Caco-2 (cell line): Measurements from ENCODE around the gene ARF4. TPM values are rescaled to one million over a fixed set of nuclear protein-coding genes. Genes with fewer than 3 reads are reported as not detected.

ENCODE experiments used
- BruUV-seq: library from RNA; stranded (reverse); fragments of 400-500 nt; replicated peaks from 2 replicates; lab custom pipeline; 2021; lab: Mats Ljungman, UMichigan
- CTCF ChIA-PET: fragments of 300-600 bp; sonication (Branson Sonifier 250); formaldehyde crosslinking; loops from one replicate; lab custom pipeline; 2022; ENCODE audit warnings: antibody characterized with exemption; lab: Charles Lee
- POLR2A ChIA-PET: fragments of 300-600 bp; sonication (Branson Sonifier 250); formaldehyde crosslinking; loops from one replicate; lab custom pipeline; 2022; ENCODE audit warnings: antibody characterized with exemption; lab: Charles Lee
- DNase-seq, 2 experiments: peaks; one replicate each; pipeline versions ENCODE4 v3.0.0 to v3.0.0-alpha.2; 2020 to 2022
- H3K27me3 ChIP-seq: replicated peaks from 2 replicates; pipeline ENCODE4 v1.6.0; 2011; ENCODE audit warnings: low read length; ENCODE audit not compliant: control insufficient read depth, insufficient read depth
- H3K36me3 ChIP-seq: 2 replicates; pipeline ENCODE4 v1.5.1; 2011; ENCODE audit warnings: low read length; ENCODE audit not compliant: control insufficient read depth, insufficient read depth
- H3K4me1 ChIP-seq: fragments of 250-450 bp; sonication (Bioruptor Pico); 2 replicates; pipeline ENCODE4 v1.5.1; 2020; ENCODE audit warnings: mild to moderate bottlenecking
- H3K4me3 ChIP-seq: 2 replicates; pipeline ENCODE4 v1.5.1; 2011; ENCODE audit warnings: low read depth, mild to moderate bottlenecking, control low read depth, low read length
- H3K9me3 ChIP-seq: fragments of 250-450 bp; sonication (Bioruptor Pico); 2 replicates; pipeline ENCODE4 v1.5.1; 2020; ENCODE audit warnings: mild to moderate bottlenecking, moderate library complexity
- H3K27ac Mint-ChIP-seq: one replicate; pipeline ENCODE4 v1.8.0; 2022; ENCODE audit warnings: mixed read lengths; ENCODE audit not compliant: unreplicated experiment
- H3K27me3 Mint-ChIP-seq: one replicate; pipeline ENCODE4 v1.8.0; 2022; ENCODE audit warnings: mixed read lengths; ENCODE audit not compliant: insufficient read depth, unreplicated experiment
- H3K36me3 Mint-ChIP-seq: one replicate; pipeline ENCODE4 v1.8.0; 2022; ENCODE audit warnings: mild to moderate bottlenecking, mixed read lengths; ENCODE audit not compliant: insufficient read depth, unreplicated experiment
- H3K4me1 Mint-ChIP-seq: one replicate; pipeline ENCODE4 v1.8.0; 2022; ENCODE audit warnings: low read depth, mixed read lengths; ENCODE audit not compliant: unreplicated experiment
- H3K4me3 Mint-ChIP-seq: one replicate; pipeline ENCODE4 v1.8.0; 2022; ENCODE audit warnings: mild to moderate bottlenecking, moderate library complexity, mixed read lengths; ENCODE audit not compliant: unreplicated experiment
- H3K9me3 Mint-ChIP-seq: one replicate; pipeline ENCODE4 v1.8.0; 2022; ENCODE audit warnings: mixed read lengths; ENCODE audit not compliant: unreplicated experiment
- CTCF ChIP-seq, 2 experiments: fragments of 200-600 bp in 1 of 2; IDR thresholded peaks; 1 replicate in 1 of 2; 2 replicates in 1 of 2; pipeline versions ENCODE4 v1.5.1 to v1.8.0; 2011 to 2022; ENCODE audit warnings: antibody characterized with exemption in 1 of 2, control low read depth in 1 of 2, inconsistent platforms in 1 of 2, low read depth in 1 of 2, low read length in 1 of 2, mild to moderate bottlenecking in 1 of 2, moderate library complexity in 1 of 2; ENCODE audit not compliant: insufficient read depth in 1 of 2, severe bottlenecking in 1 of 2, unreplicated experiment in 1 of 2
- intact Hi-C: fragments of 100-400 bp; cut with micrococcal nuclease; formaldehyde crosslinking; loops from one replicate; pipeline ENCODE4 v1.10.0; 2022; ENCODE audit not compliant: unreplicated experiment
- total RNA-seq: library from RNA; stranded (reverse); gene quantifications from 2 replicates; pipeline ENCODE4 v1.2.3, GENCODE V29; 2022

Gene ARF4
- total RNA-seq, 1 experiment from 2014 or later: 194 TPM

GRCh38 chr3:57582474-57583168 lies 14.5 kb downstream of the ARF4 start:
- Mint-ChIP-seq H3K36me3 (peaks cover 84% of the 10 kb centered on the region), H3K27me3 (no peaks in the 10 kb centered on the region), H3K27ac (no peak overlapping the region), H3K4me3 (no peak overlapping the region), H3K4me1 (peaks cover 6% of the 10 kb centered on the region), H3K9me3 (no peaks in the 10 kb centered on the region)
- Histone ChIP-seq H3K4me1 (peaks cover 49% of the 10 kb centered on the region), H3K4me3 (no peak overlapping the region), H3K27me3 (no peaks in the 10 kb centered on the region), H3K9me3 (no peaks in the 10 kb centered on the region), H3K36me3 (peaks cover 2% of the 10 kb centered on the region; the same call in 1 of the 2 replicates)
- TF ChIP-seq CTCF (IDR thresholded peaks at IDR 0.05; ENCODE audit: insufficient read depth in 1 of 2, low read depth in 1 of 2, low read length in 1 of 2, severe bottlenecking in 1 of 2, unreplicated experiment in 1 of 2): peak in 1 of 2 experiments; percentile 11
- CTCF ChIA-PET: no interaction called here
- BruUV-seq: no TSS peak
- peak; percentile 70 to 75 for DNase-seq
- POLR2A ChIA-PET: no interaction called here
- intact Hi-C loops: loop anchor here (1.0 kb wide), 1 partner anchor 185 kb away; no protein-coding TSS in a partner anchor

- ChIA-PET POLR2A (interaction anchor here (0.6 kb wide), 1 partner anchor 8 kb away, joined by 11 read pairs; no protein-coding TSS in a partner anchor), CTCF (interaction anchor here (1.2 kb wide), 1 partner anchor 113 kb away, joined by 3 read pairs; no protein-coding TSS in a partner anchor)
- H3K36me3 Mint-ChIP-seq: peaks cover 93% of the 10 kb centered on the region
- peaks cover 23% of the 10 kb centered on the region for H3K4me1 ChIP-seq
- peaks cover 6% of the 10 kb centered on the region for H3K36me3 ChIP-seq
- no peaks in the 10 kb centered on the region for H3K9me3 Mint-ChIP-seq
- intact Hi-C loops: no loop called here
- no peak overlapping the region for H3K4me3 Mint-ChIP-seq
- H3K4me3 ChIP-seq: no peak overlapping the region
- H3K27me3 ChIP-seq: no peaks in the 10 kb centered on the region
- H3K27ac Mint-ChIP-seq: peak overlapping the region; percentile 42
- H3K27me3 Mint-ChIP-seq: no peaks in the 10 kb centered on the region
- peaks cover 14% of the 10 kb centered on the region for H3K4me1 Mint-ChIP-seq
- no peak for DNase-seq
- no TSS peak for BruUV-seq
- no peaks in the 10 kb centered on the region for H3K9me3 ChIP-seq
- no peak for TF ChIP-seq CTCF (IDR thresholded peaks at IDR 0.05; ENCODE audit: insufficient read depth in 1 of 2, low read depth in 1 of 2, low read length in 1 of 2, severe bottlenecking in 1 of 2, unreplicated experiment in 1 of 2)
These were observed 19.3 kb downstream of the ARF4 start for GRCh38 chr3:57577801-57578200.

GRCh38 chr3:57575966-57576626 lies 21.0 kb downstream of the ARF4 start:
- H3K36me3 Mint-ChIP-seq: peaks cover 96% of the 10 kb centered on the region
- peaks cover 6% of the 10 kb centered on the region for H3K36me3 ChIP-seq
- peaks cover 22% of the 10 kb centered on the region for H3K4me1 ChIP-seq
- no peak overlapping the region for H3K4me3 Mint-ChIP-seq
- TF ChIP-seq CTCF (IDR thresholded peaks at IDR 0.05; ENCODE audit: insufficient read depth in 1 of 2, low read depth in 1 of 2, low read length in 1 of 2, severe bottlenecking in 1 of 2, unreplicated experiment in 1 of 2): no peak
- ChIA-PET CTCF (no interaction called here), POLR2A (no interaction called here)
- intact Hi-C loops: no loop called here
- H3K9me3 ChIP-seq: no peaks in the 10 kb centered on the region
- BruUV-seq: no TSS peak
- H3K27me3 Mint-ChIP-seq: no peaks in the 10 kb centered on the region
- no peaks in the 10 kb centered on the region for H3K9me3 Mint-ChIP-seq
- H3K27me3 ChIP-seq: no peaks in the 10 kb centered on the region
- DNase-seq: no peak
- H3K4me1 Mint-ChIP-seq: peaks cover 14% of the 10 kb centered on the region
- H3K27ac Mint-ChIP-seq: no peak overlapping the region
- H3K4me3 ChIP-seq: no peak overlapping the region
